ENCODE results near the gene RMRP.

Gene RMRP

DNA sequence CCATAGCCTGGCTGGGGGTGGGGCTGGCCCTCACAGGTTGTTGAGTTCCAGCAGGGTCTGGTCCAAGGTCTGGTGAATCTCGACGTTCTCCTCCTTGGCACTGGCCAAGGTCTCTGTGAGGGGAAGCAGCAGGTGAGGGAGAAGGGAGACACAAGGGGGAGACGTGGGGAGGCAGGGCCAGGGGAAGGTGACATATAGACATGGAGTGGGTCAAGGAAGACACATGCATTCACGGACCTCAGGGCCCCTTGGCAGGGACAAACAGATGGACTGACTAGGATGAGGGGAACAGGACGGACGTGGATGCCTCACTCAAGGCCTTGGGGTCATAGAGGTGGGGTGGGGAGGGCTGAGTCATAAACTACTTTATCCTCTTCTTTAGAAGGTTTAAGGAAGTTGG lies 24.2 kb upstream of the RMRP start:
- TF ChIP-seq, protein P1, sequence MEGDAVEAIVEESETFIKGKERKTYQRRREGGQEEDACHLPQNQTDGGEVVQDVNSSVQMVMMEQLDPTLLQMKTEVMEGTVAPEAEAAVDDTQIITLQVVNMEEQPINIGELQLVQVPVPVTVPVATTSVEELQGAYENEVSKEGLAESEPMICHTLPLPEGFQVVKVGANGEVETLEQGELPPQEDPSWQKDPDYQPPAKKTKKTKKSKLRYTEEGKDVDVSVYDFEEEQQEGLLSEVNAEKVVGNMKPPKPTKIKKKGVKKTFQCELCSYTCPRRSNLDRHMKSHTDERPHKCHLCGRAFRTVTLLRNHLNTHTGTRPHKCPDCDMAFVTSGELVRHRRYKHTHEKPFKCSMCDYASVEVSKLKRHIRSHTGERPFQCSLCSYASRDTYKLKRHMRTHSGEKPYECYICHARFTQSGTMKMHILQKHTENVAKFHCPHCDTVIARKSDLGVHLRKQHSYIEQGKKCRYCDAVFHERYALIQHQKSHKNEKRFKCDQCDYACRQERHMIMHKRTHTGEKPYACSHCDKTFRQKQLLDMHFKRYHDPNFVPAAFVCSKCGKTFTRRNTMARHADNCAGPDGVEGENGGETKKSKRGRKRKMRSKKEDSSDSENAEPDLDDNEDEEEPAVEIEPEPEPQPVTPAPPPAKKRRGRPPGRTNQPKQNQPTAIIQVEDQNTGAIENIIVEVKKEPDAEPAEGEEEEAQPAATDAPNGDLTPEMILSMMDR (conservative IDR thresholded peaks at IDR 0.05; ENCODE audit: low read depth, low read length): no peak
- no peak overlapping the region for H3K4me3 ChIP-seq (ENCODE audit: low read depth, low read length)
- no peak for DNase-seq (ENCODE audit: low read depth)

DNA sequence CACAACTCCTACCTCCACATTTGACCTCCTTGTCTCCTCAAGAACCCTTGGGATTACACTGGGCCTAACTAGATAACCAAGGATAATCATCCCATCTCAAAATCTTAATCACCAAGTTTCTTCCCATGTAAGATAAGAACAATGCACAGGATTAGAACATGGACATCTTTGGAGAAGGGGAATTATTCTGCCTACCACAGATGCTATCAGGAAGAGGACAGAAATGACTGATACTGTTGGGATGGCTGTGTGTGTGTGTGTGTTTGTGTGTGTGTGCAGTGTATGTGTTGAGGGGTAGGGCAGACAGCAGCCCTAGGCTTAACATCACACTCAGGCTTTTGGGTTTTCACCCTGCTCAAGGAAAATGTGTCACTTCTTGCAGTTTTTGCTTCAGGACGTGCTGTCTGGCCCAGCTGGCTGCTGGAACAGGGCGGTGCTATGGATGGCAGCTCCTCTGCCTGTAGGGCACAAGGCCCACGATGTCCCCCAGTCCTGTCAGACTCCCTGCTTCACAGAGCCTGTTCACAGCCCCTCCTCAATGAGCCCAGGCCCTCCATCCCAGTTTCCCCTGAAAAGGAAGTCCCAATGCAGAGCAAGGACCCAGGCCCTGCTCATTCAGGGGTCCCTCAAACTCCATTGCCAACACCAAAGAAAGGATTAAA lies 23.7 kb upstream of the RMRP start:
- H3K4me3 ChIP-seq (ENCODE audit: low read depth, low read length): no peak overlapping the region
- TF ChIP-seq, protein P1 (conservative IDR thresholded peaks at IDR 0.05; ENCODE audit: low read depth, low read length): no peak
- no peak for DNase-seq (ENCODE audit: low read depth)

DNA sequence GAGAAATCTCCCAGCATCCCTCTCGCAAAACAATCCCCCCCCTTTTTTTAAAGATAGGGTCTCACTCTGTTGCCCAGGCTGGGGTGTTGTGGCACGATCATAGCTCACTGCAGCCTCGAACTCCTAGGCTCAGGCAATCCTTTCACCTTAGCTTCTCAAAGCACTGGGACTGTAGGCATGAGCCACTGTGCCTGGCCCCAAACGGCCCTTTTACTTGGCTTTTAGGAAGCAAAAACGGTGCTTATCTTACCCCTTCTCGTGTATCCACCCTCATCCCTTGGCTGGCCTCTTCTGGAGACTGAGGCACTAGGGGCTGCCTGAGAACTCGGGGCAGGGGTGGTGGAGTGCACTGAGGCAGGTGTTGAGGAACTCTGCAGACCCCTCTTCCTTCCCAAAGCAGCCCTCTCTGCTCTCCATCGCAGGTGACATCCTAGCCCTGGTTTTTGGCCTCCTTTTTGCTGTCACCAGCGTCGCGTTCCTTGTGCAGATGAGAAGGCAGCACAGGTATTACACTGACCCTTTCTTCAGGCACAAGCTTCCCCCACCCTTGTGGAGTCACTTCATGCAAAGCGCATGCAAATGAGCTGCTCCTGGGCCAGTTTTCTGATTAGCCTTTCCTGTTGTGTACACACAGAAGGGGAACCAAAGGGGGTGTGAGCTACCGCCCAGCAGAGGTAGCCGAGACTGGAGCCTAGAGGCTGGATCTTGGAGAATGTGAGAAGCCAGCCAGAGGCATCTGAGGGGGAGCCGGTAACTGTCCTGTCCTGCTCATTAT lies 22.7 kb upstream of the RMRP start:
- peak; percentile 43 for DNase-seq (ENCODE audit: low read depth)
- TF ChIP-seq, protein P1 (conservative IDR thresholded peaks at IDR 0.05; ENCODE audit: low read depth, low read length): no peak
- H3K4me3 ChIP-seq (ENCODE audit: low read depth, low read length): no peak overlapping the region

DNA sequence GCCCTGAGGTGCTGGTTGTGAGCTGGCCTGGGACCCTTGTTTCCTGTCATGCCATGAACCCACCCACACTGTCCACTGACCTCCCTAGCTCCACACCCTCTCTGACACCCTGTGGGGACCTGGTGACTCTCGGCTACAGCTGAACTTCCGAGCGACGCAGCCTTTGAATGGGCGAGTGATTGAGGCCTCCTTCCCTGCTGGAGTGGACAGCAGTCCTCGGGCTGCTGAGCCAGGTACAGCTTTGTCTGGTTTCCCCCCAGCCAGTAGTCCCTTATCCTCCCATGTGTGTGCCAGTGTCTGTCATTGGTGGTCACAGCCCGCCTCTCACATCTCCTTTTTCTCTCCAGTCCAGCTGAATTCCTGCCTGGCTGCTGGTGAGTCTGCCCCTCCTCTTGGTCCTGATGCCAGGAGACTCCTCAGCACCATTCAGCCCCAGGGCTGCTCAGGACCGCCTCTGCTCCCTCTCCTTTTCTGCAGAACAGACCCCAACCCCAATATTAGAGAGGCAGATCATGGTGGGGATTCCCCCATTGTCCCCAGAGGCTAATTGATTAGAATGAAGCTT lies 22.0 kb upstream of the RMRP start:
- no peak overlapping the region for H3K4me3 ChIP-seq (ENCODE audit: low read depth, low read length)
- TF ChIP-seq, protein P1 (conservative IDR thresholded peaks at IDR 0.05; ENCODE audit: low read depth, low read length): no peak
- DNase-seq (ENCODE audit: low read depth): no peak

DNA sequence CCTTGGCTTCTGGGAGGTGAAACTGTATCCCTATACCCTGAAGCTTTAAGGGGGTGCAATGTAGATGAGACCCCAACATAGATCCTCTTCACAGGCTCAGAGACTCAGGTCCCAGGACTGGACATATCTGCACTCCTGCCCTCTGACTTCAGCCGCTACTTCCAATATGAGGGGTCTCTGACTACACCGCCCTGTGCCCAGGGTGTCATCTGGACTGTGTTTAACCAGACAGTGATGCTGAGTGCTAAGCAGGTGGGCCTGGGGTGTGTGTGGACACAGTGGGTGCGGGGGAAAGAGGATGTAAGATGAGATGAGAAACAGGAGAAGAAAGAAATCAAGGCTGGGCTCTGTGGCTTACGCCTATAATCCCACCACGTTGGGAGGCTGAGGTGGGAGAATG lies 21.3 kb upstream of the RMRP start:
- TF ChIP-seq, protein P1 (conservative IDR thresholded peaks at IDR 0.05; ENCODE audit: low read depth, low read length): no peak
- DNase-seq (ENCODE audit: low read depth): no peak
- no peak overlapping the region for H3K4me3 ChIP-seq (ENCODE audit: low read depth, low read length)

DNA sequence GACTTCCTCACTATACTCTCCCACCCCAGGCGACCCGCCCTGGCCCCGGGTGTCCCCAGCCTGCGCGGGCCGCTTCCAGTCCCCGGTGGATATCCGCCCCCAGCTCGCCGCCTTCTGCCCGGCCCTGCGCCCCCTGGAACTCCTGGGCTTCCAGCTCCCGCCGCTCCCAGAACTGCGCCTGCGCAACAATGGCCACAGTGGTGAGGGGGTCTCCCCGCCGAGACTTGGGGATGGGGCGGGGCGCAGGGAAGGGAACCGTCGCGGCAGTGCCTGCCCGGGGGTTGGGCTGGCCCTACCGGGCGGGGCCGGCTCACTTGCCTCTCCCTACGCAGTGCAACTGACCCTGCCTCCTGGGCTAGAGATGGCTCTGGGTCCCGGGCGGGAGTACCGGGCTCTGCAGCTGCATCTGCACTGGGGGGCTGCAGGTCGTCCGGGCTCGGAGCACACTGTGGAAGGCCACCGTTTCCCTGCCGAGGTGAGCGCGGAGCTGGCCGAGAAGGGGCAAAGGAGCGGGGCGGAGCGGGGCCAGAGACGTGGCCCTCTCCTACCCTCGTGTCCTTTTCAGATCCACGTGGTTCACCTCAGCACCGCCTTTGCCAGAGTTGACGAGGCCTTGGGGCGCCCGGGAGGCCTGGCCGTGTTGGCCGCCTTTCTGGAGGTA lies 18.0 kb upstream of the RMRP start:
- H3K4me3 ChIP-seq (ENCODE audit: low read depth, low read length): peak overlapping the region; percentile 59
- no peak for DNase-seq (ENCODE audit: low read depth)
- TF ChIP-seq, protein P1 (conservative IDR thresholded peaks at IDR 0.05; ENCODE audit: low read depth, low read length): no peak
